Sigmoid colon (tissue), 4 donors: Measurements from ENCODE around the gene NDST1.

Experiments
- CTCF ChIP-seq, 4 experiments: fragments of 450-650 bp in 3 of 4; fragments of 200-600 bp in 1 of 4; IDR thresholded peaks; one replicate each; pipeline ENCODE4 v1.5.1; 2016 to 2019; ENCODE audit warnings: antibody characterized with exemption in 4 of 4, mild to moderate bottlenecking in 3 of 4, moderate library complexity in 2 of 4
- EP300 ChIP-seq, 4 donors: sonication (generic); formaldehyde crosslinking; IDR thresholded peaks; one replicate each; pipeline ENCODE4 v1.6.1; 2017; ENCODE audit warnings: antibody characterized with exemption in 4 of 4
- POLR2A ChIP-seq, 2 donors: fragments of 450-650 bp; IDR thresholded peaks; one replicate each; pipeline ENCODE4 v1.6.1; 2016; ENCODE audit warnings: antibody characterized with exemption in 2 of 2, mild to moderate bottlenecking in 2 of 2, moderate library complexity in 2 of 2

GRCh38 chr5:150573216-150573615, 65.3 kb downstream of the NDST1 start:
- TF ChIP-seq EP300 (IDR thresholded peaks at IDR 0.05) (no peak), CTCF (IDR thresholded peaks at IDR 0.05) (no peak), POLR2A (IDR thresholded peaks at IDR 0.05) (no peak)
